WTC11 (cell line): Measurements from ENCODE around the gene ANKRD50. TPM values are rescaled to one million over a fixed set of nuclear protein-coding genes. Genes with fewer than 3 reads are reported as not detected.

Source experiments
- ATAC-seq: fragments of 200-7000 bp; cut with Tn5 transposase; 2 replicates; pipeline ENCODE4 v1.10.0; 2021; ENCODE audit warnings: mild to moderate bottlenecking, moderate library complexity
- CTCF ChIA-PET: fragments of 300-600 bp; sonication (Branson Sonifier 250); formaldehyde crosslinking; loops from one replicate; lab custom pipeline; 2021; ENCODE audit warnings: antibody characterized with exemption; lab: Charles Lee
- POLR2A ChIA-PET: fragments of 350-600 bp; sonication (Branson Sonifier 250); formaldehyde crosslinking; loops from one replicate; lab custom pipeline; 2021; ENCODE audit warnings: antibody characterized with exemption; lab: Charles Lee
- DNase-seq: peaks from one replicate; pipeline ENCODE4 v3.0.0; 2021; ENCODE audit warnings: low spot score
- H3K27ac Mint-ChIP-seq: 2 replicates; pipeline ENCODE4 v1.8.0; 2021; ENCODE audit warnings: mixed read lengths
- H3K27me3 Mint-ChIP-seq: 2 replicates; pipeline ENCODE4 v1.8.0; 2021; ENCODE audit warnings: low read depth, mild to moderate bottlenecking, moderate library complexity, mixed read lengths
- H3K36me3 Mint-ChIP-seq: 2 replicates; pipeline ENCODE4 v1.8.0; 2021; ENCODE audit warnings: mixed read lengths
- H3K4me1 Mint-ChIP-seq: 2 replicates; pipeline ENCODE4 v1.8.0; 2022; ENCODE audit warnings: mixed read lengths
- H3K4me3 Mint-ChIP-seq: 2 replicates; pipeline ENCODE4 v1.8.0; 2021; ENCODE audit warnings: mild to moderate bottlenecking, moderate library complexity, mixed read lengths
- H3K9me3 Mint-ChIP-seq: 2 replicates; pipeline ENCODE4 v1.8.0; 2021; ENCODE audit warnings: mixed read lengths
- ATF3 ChIP-seq: sonication (generic); formaldehyde crosslinking; conservative IDR thresholded peaks from 2 replicates; pipeline ENCODE4 v1.8.1; 2022; ENCODE audit warnings: mild to moderate bottlenecking, missing genetic modification reagents
- CDX4 ChIP-seq: fragments of 250-450 bp; sonication (Bioruptor Pico); IDR thresholded peaks from 2 replicates; pipeline ENCODE4 v1.9.0; 2021; ENCODE audit warnings: moderate library complexity, mild to moderate bottlenecking, inconsistent platforms, borderline replicate concordance
- ETV6 ChIP-seq: sonication (generic); formaldehyde crosslinking; IDR thresholded peaks from 2 replicates; pipeline ENCODE4 v1.8.1; 2022; ENCODE audit warnings: mild to moderate bottlenecking, missing genetic modification reagents
- GRHL2 ChIP-seq: fragments of 250-450 bp; sonication (Bioruptor Pico); IDR thresholded peaks from 2 replicates; pipeline ENCODE4 v1.8.0; 2022; ENCODE audit warnings: mild to moderate bottlenecking, moderate library complexity; ENCODE audit not compliant: insufficient replicate concordance, severe bottlenecking
- GTF2I ChIP-seq: fragments of 250-450 bp; sonication (Bioruptor Pico); conservative IDR thresholded peaks from 2 replicates; pipeline ENCODE4 v1.4.0; 2021; ENCODE audit warnings: mild to moderate bottlenecking
- JAZF1 ChIP-seq: fragments of 250-450 bp; sonication (Bioruptor Pico); IDR thresholded peaks from 2 replicates; pipeline ENCODE4 v1.9.0; 2021; ENCODE audit warnings: moderate library complexity, mild to moderate bottlenecking, inconsistent platforms
- NFATC4 ChIP-seq: fragments of 250-450 bp; sonication (Bioruptor Pico); IDR thresholded peaks from 2 replicates; pipeline ENCODE4 v1.9.0; 2021; ENCODE audit warnings: mild to moderate bottlenecking
- NR3C1 ChIP-seq: sonication (generic); formaldehyde crosslinking; conservative IDR thresholded peaks from 2 replicates; pipeline ENCODE4 v1.8.1; 2023; ENCODE audit warnings: low read depth, mild to moderate bottlenecking, missing genetic modification reagents
- PRRX2 ChIP-seq: fragments of 250-450 bp; sonication (Bioruptor Pico); IDR thresholded peaks from 2 replicates; pipeline ENCODE4 v1.8.0; 2021; ENCODE audit warnings: mild to moderate bottlenecking
- SMAD3 ChIP-seq: sonication (generic); formaldehyde crosslinking; IDR thresholded peaks from 2 replicates; pipeline ENCODE4 v1.8.0; 2022; ENCODE audit warnings: missing genetic modification reagents, mild to moderate bottlenecking, borderline replicate concordance
- USF1 ChIP-seq: sonication (generic); formaldehyde crosslinking; IDR thresholded peaks from 2 replicates; pipeline ENCODE4 v1.8.0; 2022; ENCODE audit warnings: mild to moderate bottlenecking, missing genetic modification reagents
- ZNF138 ChIP-seq: sonication (generic); formaldehyde crosslinking; conservative IDR thresholded peaks from 2 replicates; pipeline ENCODE4 v1.8.1; 2022; ENCODE audit warnings: mild to moderate bottlenecking, moderate library complexity, missing genetic modification reagents
- ZNF219 ChIP-seq: sonication (generic); formaldehyde crosslinking; IDR thresholded peaks from 2 replicates; pipeline ENCODE4 v1.8.0; 2023; ENCODE audit warnings: missing genetic modification reagents, mild to moderate bottlenecking, borderline replicate concordance
- ZNF263 ChIP-seq: sonication (generic); formaldehyde crosslinking; IDR thresholded peaks from 2 replicates; pipeline ENCODE4 v1.8.1; 2022; ENCODE audit warnings: low read depth, mild to moderate bottlenecking, moderate library complexity, missing genetic modification reagents
- total RNA-seq: library from RNA; stranded (reverse); gene quantifications from 3 replicates; pipeline ENCODE4 v1.2.3, GENCODE V29; 2021
- TF ChIP-seq, protein P1 (sequence below): sonication (generic); formaldehyde crosslinking; IDR thresholded peaks from 2 replicates; pipeline ENCODE4 v1.8.0; 2022; ENCODE audit warnings: missing genetic modification reagents
- TF ChIP-seq, protein P2 (sequence below): sonication (generic); formaldehyde crosslinking; IDR thresholded peaks from 2 replicates; pipeline ENCODE4 v1.8.1; 2023; ENCODE audit warnings: mild to moderate bottlenecking, missing genetic modification reagents, borderline replicate concordance
- TF ChIP-seq, protein P3 (sequence below): sonication (generic); formaldehyde crosslinking; IDR thresholded peaks from 2 replicates; pipeline ENCODE4 v1.8.1; 2022; ENCODE audit warnings: low read depth, missing genetic modification reagents, borderline replicate concordance

ANKRD50 gene
- total RNA-seq, 1 experiment from 2014 or later = 18.4 TPM

GRCh38 chr4:124686279-124686678, 26.3 kb downstream of the ANKRD50 start:
- Mint-ChIP-seq H3K27ac (peak overlapping the region; percentile 98), H3K36me3 (peaks cover 31% of the 10 kb centered on the region), H3K4me3 (peak overlapping the region; percentile 40; the same call in 1 of the 2 replicates), H3K27me3 (no peaks in the 10 kb centered on the region)
- peak; percentile 54 for DNase-seq
- peak; percentile 100 for ATAC-seq
- TF ChIP-seq NFATC4 (CRISPR knock-in tag) (no peak), NR3C1 (CRISPR knock-in tag) (no peak), GRHL2 (no peak), USF1 (CRISPR knock-in tag) (no peak), GTF2I (CRISPR knock-in tag) (no peak), ZNF219 (CRISPR knock-in tag) (no peak), CDX4 (CRISPR knock-in tag) (no peak), ETV6 (CRISPR knock-in tag) (no peak), ATF3 (CRISPR knock-in tag) (no peak), ZNF138 (CRISPR knock-in tag) (no peak), SMAD3 (no peak), JAZF1 (CRISPR knock-in tag) (no peak), PRRX2 (CRISPR knock-in tag) (no peak), ZNF263 (CRISPR knock-in tag) (no peak)
- TF ChIP-seq, protein P1, sequence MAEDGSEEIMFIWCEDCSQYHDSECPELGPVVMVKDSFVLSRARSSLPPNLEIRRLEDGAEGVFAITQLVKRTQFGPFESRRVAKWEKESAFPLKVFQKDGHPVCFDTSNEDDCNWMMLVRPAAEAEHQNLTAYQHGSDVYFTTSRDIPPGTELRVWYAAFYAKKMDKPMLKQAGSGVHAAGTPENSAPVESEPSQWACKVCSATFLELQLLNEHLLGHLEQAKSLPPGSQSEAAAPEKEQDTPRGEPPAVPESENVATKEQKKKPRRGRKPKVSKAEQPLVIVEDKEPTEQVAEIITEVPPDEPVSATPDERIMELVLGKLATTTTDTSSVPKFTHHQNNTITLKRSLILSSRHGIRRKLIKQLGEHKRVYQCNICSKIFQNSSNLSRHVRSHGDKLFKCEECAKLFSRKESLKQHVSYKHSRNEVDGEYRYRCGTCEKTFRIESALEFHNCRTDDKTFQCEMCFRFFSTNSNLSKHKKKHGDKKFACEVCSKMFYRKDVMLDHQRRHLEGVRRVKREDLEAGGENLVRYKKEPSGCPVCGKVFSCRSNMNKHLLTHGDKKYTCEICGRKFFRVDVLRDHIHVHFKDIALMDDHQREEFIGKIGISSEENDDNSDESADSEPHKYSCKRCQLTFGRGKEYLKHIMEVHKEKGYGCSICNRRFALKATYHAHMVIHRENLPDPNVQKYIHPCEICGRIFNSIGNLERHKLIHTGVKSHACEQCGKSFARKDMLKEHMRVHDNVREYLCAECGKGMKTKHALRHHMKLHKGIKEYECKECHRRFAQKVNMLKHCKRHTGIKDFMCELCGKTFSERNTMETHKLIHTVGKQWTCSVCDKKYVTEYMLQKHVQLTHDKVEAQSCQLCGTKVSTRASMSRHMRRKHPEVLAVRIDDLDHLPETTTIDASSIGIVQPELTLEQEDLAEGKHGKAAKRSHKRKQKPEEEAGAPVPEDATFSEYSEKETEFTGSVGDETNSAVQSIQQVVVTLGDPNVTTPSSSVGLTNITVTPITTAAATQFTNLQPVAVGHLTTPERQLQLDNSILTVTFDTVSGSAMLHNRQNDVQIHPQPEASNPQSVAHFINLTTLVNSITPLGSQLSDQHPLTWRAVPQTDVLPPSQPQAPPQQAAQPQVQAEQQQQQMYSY (CRISPR knock-in tag) = no peak
- TF ChIP-seq, protein P2, sequence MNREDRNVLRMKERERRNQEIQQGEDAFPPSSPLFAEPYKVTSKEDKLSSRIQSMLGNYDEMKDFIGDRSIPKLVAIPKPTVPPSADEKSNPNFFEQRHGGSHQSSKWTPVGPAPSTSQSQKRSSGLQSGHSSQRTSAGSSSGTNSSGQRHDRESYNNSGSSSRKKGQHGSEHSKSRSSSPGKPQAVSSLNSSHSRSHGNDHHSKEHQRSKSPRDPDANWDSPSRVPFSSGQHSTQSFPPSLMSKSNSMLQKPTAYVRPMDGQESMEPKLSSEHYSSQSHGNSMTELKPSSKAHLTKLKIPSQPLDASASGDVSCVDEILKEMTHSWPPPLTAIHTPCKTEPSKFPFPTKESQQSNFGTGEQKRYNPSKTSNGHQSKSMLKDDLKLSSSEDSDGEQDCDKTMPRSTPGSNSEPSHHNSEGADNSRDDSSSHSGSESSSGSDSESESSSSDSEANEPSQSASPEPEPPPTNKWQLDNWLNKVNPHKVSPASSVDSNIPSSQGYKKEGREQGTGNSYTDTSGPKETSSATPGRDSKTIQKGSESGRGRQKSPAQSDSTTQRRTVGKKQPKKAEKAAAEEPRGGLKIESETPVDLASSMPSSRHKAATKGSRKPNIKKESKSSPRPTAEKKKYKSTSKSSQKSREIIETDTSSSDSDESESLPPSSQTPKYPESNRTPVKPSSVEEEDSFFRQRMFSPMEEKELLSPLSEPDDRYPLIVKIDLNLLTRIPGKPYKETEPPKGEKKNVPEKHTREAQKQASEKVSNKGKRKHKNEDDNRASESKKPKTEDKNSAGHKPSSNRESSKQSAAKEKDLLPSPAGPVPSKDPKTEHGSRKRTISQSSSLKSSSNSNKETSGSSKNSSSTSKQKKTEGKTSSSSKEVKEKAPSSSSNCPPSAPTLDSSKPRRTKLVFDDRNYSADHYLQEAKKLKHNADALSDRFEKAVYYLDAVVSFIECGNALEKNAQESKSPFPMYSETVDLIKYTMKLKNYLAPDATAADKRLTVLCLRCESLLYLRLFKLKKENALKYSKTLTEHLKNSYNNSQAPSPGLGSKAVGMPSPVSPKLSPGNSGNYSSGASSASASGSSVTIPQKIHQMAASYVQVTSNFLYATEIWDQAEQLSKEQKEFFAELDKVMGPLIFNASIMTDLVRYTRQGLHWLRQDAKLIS (CRISPR knock-in tag) = no peak
- TF ChIP-seq, protein P3, sequence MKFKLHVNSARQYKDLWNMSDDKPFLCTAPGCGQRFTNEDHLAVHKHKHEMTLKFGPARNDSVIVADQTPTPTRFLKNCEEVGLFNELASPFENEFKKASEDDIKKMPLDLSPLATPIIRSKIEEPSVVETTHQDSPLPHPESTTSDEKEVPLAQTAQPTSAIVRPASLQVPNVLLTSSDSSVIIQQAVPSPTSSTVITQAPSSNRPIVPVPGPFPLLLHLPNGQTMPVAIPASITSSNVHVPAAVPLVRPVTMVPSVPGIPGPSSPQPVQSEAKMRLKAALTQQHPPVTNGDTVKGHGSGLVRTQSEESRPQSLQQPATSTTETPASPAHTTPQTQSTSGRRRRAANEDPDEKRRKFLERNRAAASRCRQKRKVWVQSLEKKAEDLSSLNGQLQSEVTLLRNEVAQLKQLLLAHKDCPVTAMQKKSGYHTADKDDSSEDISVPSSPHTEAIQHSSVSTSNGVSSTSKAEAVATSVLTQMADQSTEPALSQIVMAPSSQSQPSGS = no peak
- TF ChIP-seq, all 79 proteins: peak for 0
- Mint-ChIP-seq H3K9me3 (peaks cover 18% of the 10 kb centered on the region), H3K4me1 (peaks cover 34% of the 10 kb centered on the region)
- ChIA-PET CTCF (interaction anchor here (1.2 to 2.0 kb wide), 4 partner anchors 14 to 558 kb away, joined by 3 to 6 read pairs (median 4); no protein-coding TSS in a partner anchor), POLR2A (no interaction called here)
